BJ (cell line): ENCODE results near the gene ACTA2. TPM values are rescaled to one million over a fixed set of nuclear protein-coding genes. Genes with fewer than 3 reads are reported as not detected.

Source experiments
- CTCF ChIA-PET: fragments of 350-600 bp; formaldehyde crosslinking; extraction: SDS; loops from one replicate; lab custom pipeline; 2021; ENCODE audit warnings: antibody characterized with exemption, inconsistent platforms; lab: Yijun Ruan, JAX
- POLR2A ChIA-PET: fragments of 300-600 bp; sonication (Branson Sonifier 250); formaldehyde crosslinking; extraction: SDS; loops from one replicate; lab custom pipeline; 2021; ENCODE audit warnings: antibody characterized with exemption; lab: Charles Lee
- DNase-seq: peaks from one replicate; pipeline ENCODE4 v3.0.0-alpha.2; 2011; ENCODE audit warnings: low read depth
- H3K27me3 ChIP-seq: 2 replicates; pipeline ENCODE4 v1.6.0; 2011; ENCODE audit warnings: low read length; ENCODE audit not compliant: control insufficient read depth, insufficient read depth
- H3K36me3 ChIP-seq: 2 replicates; pipeline ENCODE4 v1.5.1; 2011; ENCODE audit warnings: low read length; ENCODE audit not compliant: control insufficient read depth, insufficient read depth
- H3K4me3 ChIP-seq: 2 replicates; pipeline ENCODE4 v1.5.1; 2011; ENCODE audit warnings: low read depth, mild to moderate bottlenecking, control low read depth, low read length
- polyA plus RNA-seq: library from polyadenylated mRNA; depleted of rRNA; stranded (reverse); fragments of >200 nt; gene quantifications from 2 replicates; pipeline ENCODE4 v1.2.3, GENCODE V29; 2011
- TF ChIP-seq, protein P1 (sequence below): IDR thresholded peaks from 2 replicates; pipeline ENCODE4 v1.5.1; 2011; ENCODE audit warnings: low read depth, mild to moderate bottlenecking, control low read depth, inconsistent platforms, low read length, moderate library complexity; ENCODE audit not compliant: insufficient read depth

ACTA2 gene
- polyA plus RNA-seq, 1 experiment, result 1,821 TPM

DNA sequence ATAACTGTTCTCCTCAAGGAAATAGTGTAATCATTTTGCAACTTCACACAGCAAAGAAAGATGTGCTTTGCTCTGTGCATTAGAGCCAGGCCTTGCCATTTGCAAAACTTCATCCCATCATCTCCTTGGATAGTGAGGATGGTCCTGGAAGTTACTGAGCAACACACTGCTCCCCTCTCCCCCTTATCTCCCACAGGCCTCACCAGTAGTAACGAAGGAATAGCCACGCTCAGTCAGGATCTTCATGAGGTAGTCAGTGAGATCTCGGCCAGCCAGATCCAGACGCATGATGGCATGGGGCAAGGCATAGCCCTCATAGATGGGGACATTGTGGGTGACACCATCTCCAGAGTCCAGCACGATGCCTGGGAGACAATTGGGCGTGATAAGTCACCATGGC, 11.5 kb downstream of the ACTA2 start:
- POLR2A ChIA-PET, result no interaction called here
- CTCF ChIA-PET, result interaction anchor here (1.5 to 1.6 kb wide), 2 partner anchors 46 to 277 kb away, joined by 5 to 7 read pairs; no protein-coding TSS in a partner anchor
- TF ChIP-seq, protein P1, sequence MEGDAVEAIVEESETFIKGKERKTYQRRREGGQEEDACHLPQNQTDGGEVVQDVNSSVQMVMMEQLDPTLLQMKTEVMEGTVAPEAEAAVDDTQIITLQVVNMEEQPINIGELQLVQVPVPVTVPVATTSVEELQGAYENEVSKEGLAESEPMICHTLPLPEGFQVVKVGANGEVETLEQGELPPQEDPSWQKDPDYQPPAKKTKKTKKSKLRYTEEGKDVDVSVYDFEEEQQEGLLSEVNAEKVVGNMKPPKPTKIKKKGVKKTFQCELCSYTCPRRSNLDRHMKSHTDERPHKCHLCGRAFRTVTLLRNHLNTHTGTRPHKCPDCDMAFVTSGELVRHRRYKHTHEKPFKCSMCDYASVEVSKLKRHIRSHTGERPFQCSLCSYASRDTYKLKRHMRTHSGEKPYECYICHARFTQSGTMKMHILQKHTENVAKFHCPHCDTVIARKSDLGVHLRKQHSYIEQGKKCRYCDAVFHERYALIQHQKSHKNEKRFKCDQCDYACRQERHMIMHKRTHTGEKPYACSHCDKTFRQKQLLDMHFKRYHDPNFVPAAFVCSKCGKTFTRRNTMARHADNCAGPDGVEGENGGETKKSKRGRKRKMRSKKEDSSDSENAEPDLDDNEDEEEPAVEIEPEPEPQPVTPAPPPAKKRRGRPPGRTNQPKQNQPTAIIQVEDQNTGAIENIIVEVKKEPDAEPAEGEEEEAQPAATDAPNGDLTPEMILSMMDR, result no peak

DNA sequence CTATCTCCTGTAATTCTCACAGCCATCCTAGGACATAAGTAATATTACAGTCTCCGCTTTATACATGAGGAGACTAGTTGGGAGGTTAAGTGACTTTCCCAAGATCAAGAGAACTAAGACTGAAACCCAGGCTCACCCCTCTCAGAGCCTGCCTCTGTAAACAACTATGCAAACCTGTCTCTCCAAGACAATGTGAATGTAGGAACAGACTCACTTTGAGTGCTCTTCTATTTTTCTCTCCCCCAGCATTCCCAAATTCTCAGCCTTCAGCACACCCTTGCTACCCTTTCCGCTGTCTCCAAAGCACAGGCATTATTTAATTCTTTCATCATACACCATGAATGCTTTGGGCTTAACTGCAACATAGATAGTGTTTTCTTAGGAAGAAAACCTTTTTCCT, 13.6 kb downstream of the ACTA2 start:
- Histone ChIP-seq H3K4me3 (no peak overlapping the region), H3K27me3 (no peaks in the 10 kb centered on the region), H3K36me3 (peaks cover 22% of the 10 kb centered on the region)
- CTCF ChIA-PET, result interaction anchor here (3.3 to 16.2 kb wide), 2 partner anchors 49 to 100 kb away, joined by 25 to 512 read pairs; no protein-coding TSS in a partner anchor
- no peak for DNase-seq
- TF ChIP-seq, protein P1, result no peak
- POLR2A ChIA-PET, result no interaction called here

More for the DNA sequence above, 11.5 kb downstream of the ACTA2 start:
- Histone ChIP-seq H3K27me3 (no peaks in the 10 kb centered on the region), H3K36me3 (peaks cover 21% of the 10 kb centered on the region), H3K4me3 (no peak overlapping the region)
- no peak for DNase-seq

DNA sequence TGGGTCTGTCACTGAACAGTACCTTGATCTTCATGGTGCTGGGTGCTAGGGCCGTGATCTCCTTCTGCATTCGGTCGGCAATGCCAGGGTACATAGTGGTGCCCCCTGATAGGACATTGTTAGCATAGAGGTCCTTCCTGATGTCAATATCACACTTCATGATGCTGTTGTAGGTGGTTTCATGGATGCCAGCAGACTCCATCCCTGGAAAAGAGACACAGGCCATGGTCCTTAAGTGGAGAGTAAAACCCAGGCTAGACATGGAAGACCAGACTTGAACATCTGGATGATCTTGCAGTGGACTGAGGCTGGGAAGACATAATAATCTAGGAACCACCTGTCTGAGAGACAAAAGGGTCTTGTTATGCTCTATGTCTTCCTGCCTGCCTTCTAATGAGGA, 14.5 kb downstream of the ACTA2 start:
- no peak for DNase-seq
- H3K4me3 ChIP-seq, result no peak overlapping the region
- TF ChIP-seq, protein P1, result no peak
- H3K36me3 ChIP-seq, result peaks cover 18% of the 10 kb centered on the region
- ChIA-PET CTCF (interaction anchor here (0.6 to 16.2 kb wide), 6 partner anchors 25 to 277 kb away, joined by 3 to 512 read pairs (median 9); partner anchors contain the start of gene FAS), POLR2A (no interaction called here)
- H3K27me3 ChIP-seq, result no peaks in the 10 kb centered on the region

DNA sequence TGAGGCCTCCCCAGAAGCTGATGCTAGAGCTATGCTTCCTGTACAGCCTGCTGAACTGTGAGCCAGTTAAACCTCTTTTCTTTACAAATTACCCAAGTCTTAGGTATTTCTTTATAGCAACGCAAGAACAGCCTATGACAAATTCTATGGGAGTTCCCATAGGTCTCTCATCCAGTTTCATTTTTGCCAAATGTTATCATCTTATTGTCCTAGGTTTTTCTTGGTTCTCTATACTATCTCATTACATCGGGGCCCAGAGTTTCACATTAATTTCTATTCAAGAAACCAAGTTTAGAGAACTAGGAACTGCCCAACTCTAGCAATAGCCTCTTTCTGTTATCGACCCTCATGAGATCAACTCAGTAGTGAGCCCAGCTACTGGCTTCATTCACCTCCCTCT, 15.9 kb downstream of the ACTA2 start:
- TF ChIP-seq, protein P1, result no peak
- no peak overlapping the region for H3K4me3 ChIP-seq
- H3K27me3 ChIP-seq, result no peaks in the 10 kb centered on the region
- CTCF ChIA-PET, result interaction anchor here (0.6 to 16.2 kb wide), 13 partner anchors 12 to 284 kb away, joined by 3 to 512 read pairs (median 5); partner anchors contain the start of gene FAS
- POLR2A ChIA-PET, result no interaction called here
- H3K36me3 ChIP-seq, result peaks cover 18% of the 10 kb centered on the region
- DNase-seq, result no peak

DNA sequence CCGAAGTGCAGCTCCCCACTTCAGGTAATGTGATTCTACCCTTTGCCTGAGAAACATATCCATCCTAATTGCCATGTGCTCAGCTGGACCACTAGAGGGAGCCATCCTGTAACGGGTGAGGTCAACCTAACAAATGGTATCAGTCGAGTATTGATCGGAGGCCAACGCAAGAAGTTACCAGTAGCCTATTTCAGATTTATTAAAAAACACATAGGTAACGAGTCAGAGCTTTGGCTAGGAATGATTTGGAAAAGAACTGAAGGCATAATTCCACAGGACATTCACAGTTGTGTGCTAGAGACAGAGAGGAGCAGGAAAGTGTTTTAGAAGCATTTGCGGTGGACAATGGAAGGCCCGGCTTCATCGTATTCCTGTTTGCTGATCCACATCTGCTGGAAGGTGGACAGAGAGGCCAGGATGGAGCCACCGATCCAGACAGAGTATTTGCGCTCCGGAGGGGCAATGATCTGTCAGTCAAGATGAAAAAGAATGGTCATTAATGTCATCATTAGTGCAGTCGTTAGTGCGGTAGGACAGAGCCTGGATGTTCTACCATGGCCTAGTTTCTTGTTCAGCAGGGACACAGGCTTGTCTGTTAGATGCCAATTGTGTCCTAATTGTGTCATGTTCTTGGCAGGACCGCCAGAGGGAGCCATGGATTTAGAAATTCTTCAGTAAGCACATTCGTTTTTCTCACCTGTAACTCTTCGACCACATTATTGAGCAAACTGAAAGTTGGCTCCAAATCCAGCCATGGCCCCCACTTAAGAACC, 17.5 kb downstream of the ACTA2 start:
- DNase-seq, result no peak
- TF ChIP-seq, protein P1, result peak; percentile 91
- Histone ChIP-seq H3K4me3 (no peak overlapping the region), H3K27me3 (no peaks in the 10 kb centered on the region), H3K36me3 (peaks cover 14% of the 10 kb centered on the region)
- ChIA-PET POLR2A (interaction anchor here (1.2 kb wide), 1 partner anchor 55 kb away, joined by 4 read pairs; the partner anchor contains the start of gene FAS), CTCF (interaction anchor here (0.6 to 16.2 kb wide), 43 partner anchors 8 to 370 kb away, joined by 3 to 512 read pairs (median 4); partner anchors contain the start of genes ANKRD22, FAS and STAMBPL1)
